ENCODE data around the gene FLT1.

Gene FLT1

DNA sequence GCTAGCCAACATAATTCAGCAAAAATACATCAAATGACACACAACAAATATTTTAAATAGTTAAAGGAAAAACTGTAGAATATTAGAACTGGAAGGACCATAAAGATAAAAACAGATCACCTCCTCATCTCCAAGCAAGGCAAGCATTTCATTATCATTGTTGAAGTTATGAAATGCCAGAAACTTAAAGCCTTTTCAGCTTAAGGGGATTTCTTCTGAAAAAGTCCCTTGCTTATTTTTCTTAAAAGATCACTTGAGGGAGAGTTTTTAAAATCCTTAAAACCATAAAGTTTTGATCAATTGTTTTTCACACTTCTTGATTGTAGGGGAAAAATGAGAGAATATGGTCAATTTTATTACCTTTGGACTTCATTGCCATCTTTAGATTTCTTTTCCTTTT lies 37.4 kb downstream of the FLT1 start:
- FAIRE-seq = no peak

DNA sequence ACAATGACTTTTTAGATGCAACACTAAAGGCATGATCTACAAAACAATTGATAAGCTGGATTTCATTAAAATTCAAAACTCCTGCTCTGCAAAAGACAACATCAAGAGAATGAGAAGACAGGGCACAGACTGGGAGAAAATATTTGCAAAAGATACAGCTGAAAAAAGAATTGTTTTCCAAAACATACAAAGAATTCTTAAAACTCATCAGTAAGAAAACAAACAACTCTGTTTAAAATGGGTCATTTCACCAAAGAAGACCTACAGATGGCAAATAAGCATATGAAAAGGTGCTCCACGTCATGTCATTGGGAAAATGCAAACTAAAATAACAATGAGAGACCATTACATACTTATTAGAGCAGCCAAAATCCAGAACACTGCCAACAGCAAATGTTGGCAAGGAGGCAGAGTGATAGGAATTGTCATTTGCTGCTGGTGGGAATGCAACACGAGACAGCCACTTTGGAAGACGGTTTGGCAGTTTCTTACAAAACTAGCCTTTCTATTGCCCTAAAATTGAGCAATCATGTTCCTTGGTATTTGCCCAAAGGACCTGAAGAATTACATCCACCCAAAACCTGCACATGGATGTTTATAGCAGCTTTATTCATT lies 39.2 kb downstream of the FLT1 start:
- no peak for FAIRE-seq

DNA sequence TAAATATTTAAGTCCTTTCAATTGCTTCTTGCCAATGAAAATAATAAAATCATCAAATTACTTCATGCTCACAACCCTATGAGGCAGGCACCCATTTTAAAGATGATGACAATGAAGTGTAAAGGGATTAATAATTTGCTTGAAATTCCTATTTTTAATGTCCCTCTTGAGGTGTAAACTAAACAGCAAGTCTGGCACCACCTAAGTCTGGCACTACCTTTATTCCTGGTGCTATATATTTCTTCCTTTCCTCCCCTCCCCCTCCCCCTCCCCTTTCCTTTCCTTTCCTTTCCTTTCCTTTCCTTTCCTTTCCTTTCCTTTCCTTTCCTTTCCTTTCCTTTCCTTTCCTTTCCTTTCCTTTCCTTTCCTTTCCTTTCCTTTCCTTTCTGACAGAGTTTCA lies 42.2 kb downstream of the FLT1 start:
- FAIRE-seq = no peak

DNA sequence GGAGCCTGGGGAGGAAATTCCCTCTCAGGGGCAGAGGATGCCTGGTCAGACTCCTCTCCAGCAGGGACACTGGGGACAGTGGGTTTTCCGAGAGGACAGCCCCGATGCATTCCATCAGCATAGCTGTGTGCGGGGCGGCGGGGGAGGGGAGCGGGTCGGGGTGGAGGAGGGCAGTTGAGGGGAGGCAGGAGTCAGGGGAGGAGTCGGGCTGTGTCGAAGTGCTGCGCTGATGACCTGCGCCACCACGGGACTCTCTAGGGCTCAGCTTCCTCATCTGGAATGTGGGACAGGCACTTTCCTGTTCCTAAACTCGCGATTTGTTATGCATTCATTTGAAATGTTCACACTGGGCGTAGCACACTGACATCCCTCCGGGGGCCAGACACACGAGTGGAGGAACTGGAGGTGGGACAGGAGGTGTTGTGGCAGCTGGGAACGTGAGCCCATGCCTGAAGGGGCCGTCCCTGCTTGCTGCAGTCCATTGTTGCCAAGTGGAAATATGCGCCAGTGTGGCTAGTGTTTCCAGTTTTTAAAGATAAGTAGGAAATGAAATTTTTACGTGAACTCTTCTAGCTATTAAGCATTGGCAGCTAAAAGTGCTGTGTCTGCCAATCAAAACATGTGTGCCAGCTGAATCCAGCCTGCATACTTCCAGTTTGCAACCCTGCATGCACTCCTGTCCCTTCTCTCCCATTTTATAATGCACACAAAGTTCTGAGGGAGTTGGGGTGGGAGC lies 43.3 kb downstream of the FLT1 start:
- no peak for FAIRE-seq

DNA sequence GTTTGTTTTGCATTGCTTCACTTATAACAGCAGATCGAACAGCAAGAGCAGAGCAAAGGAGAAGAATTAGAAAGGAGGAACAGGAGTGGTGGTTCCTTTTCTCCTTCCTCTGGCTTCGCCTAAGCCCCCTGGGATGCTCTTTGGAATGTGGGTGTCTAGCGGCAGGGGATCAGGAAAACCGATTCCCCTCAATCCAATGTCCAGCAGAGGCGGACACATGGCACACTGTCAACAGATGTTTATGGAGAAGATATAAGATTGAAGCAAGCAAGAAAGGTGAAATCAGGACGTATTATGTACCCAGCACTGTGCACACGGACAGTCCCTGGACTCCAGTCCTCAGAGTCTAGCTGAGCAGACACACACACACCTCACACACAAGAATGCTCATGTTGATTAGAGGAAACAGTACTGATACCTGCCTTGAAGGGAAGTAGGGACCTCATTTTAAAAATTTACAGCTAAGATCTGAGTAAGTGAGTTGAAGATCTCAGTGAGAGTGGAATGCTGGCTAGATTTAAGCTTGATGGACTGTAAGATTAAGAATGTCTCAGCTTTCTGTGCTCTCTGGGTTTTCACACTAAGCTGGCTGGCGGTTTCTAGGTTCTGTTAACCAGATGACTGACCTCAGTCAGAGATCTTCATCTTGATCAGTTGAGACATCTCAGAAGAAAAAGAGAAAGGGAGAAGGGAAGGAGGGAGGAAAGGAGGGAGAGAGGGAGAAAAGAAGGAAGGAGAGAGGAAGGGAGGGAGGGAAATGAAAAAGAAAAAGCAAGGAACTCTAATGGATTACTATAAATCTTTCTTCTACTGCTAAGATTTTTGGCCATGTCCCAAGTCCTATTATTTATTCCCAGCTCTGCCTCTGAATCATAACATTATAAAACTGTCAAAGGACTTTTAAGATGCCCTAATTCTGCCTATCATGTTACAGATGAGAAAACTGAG lies 44.8 kb downstream of the FLT1 start:
- no peak for FAIRE-seq

DNA sequence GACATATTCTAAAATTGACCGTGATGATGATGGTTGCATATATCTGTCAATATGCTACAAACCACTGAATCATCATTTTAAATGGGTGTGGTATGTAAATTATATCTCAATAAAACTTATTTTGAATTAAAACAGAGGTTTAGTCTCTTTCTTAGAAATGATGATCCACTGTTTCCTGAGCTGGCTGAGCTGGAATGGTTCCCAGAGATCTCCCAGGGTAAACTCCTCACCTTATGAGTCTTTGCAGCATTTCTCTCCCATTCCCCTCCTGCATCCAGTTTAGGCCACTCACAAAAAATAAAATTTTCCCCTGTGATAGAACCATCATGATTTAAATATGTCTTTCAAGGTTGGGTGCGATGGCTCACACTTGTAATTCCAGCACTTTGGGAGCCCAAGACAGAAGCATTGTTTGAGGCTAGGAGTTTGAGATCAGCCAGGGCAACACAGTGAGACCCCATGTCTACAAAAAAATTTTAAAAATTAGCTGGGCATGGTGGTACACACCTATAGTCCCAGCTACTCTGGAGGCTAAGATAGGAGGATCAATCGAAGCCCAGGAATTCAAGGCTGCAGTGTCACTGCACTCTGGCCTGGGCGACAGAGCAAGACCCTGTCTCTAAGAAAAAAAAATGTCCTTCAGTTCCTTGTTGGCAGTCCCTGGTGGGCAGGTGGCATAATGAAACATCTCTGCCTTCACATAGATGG lies 46.1 kb downstream of the FLT1 start:
- no peak for FAIRE-seq

DNA sequence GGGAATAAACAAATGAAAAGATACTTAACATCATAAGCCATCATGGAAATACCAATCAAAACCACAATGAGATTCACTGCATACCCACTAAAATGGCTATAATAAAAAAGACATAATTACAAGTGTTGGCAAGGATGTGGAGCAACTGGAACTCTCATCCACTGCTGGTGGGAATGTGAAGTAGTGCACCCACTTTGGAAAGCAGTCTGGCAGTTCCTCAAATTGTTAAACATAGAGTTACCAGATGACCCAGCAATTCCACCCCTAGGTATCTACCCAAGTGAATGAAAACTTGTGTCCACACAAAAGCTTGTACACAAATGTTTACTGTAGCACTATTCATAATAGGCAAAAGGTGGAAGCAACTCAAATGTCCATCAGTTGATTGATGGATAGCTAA lies 46.9 kb downstream of the FLT1 start:
- no peak for FAIRE-seq

DNA sequence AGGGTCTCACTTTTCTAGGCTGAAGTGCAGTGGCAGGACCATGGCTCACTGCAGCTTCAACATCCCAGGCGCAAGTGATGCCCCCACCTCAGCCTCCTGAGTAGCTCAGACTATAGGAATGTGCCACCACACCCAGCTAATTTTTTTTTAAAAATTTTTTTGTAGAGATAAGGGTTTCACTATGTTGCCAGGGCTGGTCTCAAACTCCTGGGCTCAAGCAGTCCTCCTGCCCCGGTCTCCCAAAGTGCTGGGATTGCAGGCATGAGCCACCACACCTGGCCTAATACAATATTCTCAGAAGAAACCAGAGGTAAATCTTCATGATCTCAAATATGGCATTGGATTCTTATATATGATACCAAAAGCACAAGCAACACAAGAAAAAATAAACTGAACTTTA lies 47.7 kb downstream of the FLT1 start:
- no peak for FAIRE-seq

DNA sequence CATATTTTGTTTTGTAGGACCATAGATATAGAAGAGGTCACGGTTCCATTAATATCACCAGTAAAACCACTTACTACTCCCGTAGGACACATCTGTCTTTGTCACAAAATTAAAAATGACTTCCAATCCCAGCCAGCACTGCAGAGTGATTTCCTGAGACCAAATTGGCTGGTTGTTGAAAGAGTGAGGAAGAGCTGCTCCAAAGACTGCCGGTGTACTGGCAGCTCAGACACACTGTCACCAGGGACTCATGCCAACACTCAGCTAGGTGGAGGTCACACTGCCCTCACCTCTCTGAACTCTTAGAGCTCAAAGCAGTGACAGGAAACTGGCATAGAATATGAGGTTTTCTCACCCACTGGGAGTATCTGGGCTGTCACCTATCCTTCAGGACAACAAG lies 52.1 kb downstream of the FLT1 start:
- no peak for FAIRE-seq

DNA sequence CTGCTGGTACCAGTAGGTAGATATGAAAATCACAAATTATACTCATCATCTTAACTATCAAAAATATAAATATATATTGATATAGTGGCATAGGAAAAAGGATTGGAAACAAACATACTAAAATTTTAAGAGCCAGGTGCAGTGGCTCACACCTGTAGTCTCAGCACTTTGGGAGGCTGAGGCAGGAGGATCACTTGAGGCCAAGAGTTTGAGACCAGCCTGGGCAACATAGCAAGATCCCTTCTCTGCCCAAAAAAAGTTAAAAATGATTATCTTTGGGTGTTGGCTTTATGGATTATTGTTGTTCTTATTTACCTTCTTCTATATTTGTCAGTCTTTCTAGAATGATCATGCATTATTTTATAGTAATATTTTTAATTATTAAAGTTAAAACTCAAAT lies 53.4 kb downstream of the FLT1 start:
- FAIRE-seq = no peak

DNA sequence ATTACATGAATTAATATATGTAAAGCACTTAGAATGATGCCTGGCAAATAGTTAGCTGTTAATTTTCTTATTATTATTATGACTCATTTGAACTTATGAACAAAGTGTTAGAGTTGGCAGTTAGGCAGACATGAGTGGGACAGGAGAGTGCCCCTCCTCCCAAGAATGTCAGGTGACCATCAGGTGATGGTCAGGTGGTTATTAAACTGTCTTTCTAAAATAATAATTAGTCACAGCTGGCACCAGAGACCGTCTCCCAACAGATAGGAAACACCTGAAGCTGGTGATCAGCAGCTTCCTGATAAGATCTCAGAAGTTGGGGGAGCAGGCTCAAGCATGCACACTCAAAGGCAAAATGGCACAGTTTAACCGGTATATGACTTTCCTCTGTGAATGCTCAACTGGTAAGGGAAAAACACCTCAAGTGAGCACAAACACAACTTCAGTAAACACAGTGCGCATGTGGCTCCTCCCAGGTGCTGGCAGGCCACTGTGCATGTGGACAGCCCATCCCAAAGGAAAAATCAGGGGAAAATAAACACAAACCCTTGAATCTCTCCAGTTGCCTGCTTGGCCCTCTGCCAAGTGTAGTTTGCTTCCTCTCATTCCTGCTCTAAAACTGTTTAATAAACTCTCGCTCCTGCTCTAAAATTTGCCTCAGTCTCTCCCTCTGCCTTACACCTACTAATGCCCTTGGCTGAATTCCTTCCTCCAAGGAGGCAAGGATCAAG lies 54.0 kb downstream of the FLT1 start:
- no peak for FAIRE-seq

DNA sequence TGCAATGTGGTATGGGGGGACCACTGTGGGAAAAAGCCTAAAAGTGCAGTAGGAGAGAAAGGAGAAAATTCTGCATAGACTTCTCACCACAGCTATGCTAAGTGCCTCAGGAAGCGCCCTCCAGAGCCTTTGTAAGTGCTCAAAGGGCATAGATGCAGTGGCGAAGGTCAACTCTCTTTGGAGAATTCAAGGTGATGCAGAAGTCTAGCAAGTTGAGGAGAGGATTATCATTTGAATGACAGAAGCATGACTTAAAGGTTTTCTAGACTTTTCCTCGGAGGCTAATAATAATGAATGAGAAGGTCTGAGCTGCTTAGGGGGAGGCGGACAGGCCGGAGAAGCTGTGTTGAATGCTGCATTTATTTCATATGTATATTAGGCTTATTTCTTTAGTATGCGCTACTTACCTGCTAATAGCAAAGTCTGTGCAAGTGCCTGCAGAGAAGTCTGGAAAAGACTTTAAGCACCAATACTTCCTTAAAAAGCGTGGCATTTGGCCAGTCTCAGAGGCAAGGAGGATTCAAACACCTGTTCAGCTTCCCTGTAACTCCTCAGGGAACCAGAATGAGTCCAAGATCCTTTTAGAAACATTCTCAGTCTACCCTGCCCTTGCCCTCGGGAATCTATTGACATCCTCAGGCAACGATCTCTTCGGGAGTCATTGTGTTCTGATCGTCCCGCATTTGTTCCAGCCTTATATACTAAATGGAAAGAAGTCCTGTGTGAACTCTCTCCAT lies 56.2 kb downstream of the FLT1 start:
- no peak for FAIRE-seq

DNA sequence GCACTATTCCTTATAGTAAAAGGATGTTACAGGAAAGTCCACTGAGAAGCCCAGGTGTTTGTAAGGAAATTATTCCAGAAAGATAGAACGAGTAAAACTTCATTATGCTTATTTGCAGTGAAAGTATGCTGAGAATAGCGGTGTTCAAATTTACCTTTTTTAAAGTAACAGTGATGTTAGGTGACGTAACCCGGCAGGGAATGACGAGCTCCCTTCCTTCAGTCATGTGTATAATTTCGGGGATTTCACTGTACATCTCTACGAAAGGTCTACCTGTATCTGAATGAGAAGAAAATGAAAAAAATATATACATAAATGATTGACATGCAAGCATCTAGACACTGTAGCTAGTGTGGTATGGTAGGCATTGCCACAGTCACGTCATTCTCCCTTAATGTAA lies 56.9 kb downstream of the FLT1 start:
- no peak for FAIRE-seq

DNA sequence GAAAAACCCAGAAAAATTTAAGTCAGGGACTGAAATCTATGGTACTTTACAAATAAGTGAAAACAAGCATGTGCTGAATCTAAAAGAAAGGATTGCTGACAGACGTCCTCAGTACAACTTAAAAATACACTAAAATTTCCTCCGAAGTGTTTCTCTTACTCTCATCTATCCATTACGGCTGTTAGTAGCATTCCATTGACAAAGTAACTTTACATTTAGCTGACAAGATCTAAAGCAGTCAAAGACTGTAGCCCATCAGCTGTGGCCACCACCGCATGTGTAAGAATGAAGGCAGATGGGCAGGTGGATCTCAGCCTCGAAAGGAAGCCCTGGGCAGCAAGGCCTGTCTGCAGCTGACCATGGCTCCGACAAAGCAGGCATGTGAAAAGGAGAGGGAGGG lies 59.0 kb downstream of the FLT1 start:
- no peak for FAIRE-seq

DNA sequence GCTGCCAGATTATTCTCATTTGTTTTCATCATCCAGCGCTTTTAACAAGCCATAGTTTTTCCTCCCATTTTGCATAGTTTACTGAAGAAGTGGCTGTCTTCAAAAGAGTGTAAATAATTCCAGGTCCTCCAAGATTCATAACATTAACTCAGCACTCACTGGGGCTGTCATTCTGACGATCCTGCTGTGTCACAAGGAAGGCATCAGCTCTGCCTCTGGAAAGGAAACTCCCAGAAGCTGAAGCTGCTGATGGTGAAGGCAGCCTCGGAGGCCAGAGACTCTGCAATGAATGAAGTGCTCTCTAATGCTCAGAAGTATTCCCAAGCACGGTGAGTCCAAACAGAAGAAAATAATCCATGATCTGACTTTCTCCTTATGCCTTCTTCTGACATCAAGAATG lies 60.0 kb downstream of the FLT1 start:
- no peak for FAIRE-seq

DNA sequence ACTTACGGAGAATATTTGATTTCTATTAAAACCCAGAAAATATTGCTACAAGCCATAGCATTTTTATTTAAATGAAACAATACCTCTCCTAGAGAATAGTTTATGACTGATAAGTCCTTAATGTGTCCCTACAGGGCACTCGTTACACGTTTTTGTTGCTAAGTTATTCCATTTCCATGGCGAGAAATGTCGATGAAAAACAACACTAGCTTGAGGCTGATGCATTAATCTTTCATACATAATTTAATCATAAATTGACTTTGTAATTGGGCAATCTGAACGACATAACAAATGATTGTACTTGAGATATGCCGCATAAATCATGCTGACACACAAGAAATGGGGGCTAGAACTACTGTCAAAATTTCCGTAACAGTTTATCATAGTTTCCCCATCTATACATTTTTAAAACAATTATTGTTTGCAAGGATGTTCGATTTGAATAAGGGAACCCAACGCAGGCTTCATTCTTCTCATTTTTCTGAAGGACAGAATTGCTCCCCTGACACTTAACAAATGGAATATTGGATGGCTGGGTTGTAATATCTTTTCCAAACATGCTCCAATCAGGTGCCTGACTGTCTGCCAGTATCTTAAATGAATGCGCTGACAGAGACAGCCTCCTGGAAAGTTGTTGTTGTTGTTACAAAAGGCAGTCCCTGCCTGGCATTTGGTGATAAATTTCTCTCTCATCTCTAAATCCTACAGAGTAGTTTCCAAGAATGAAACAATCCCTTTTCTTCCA lies 61.9 kb downstream of the FLT1 start:
- FAIRE-seq = no peak

DNA sequence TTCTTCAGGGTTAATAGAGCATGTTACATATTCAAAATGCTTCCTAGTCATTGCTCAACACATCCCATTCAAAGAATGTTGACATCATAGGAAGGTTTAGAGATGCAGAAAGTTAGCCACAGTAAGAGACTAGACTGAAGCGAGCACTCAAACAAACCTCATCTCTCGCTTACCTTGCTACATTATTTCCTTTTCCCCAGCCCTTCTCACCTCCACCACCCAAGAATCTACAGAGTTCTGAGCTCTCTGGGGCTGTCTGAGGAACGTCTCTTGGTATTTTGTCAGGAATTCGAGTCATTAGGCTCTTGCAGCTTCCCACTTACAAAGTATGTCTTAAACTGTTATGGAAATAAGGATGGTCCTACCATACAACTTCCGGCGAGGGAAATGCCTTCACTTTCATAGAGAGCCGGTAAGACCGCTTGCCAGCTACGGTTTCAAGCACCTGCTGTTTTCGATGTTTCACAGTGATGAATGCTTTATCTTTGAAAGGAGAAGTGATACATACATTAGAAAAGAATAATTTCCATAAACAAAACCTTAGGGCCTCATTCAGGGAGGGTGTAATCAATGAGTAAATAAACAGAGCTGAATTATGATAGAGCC lies 65.1 kb downstream of the FLT1 start:
- FAIRE-seq = no peak

DNA sequence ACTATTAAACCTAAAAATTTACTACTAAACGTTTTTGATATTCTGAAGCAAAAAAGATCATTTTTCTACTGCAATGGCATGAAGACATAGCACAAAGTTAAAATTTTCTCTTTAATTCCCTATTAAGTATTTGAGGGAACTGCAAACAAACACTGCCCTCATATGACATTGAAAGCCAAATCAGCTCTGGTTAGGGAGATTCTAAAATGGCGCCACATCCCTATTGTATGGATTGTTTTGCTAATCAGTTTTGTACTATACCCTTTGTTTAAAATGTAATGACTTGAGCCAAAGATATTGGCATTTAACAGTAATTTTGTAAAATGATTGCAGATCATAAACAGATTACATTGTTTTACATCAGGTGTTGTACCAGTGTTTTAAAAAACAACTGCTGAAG lies 65.8 kb downstream of the FLT1 start:
- no peak for FAIRE-seq

DNA sequence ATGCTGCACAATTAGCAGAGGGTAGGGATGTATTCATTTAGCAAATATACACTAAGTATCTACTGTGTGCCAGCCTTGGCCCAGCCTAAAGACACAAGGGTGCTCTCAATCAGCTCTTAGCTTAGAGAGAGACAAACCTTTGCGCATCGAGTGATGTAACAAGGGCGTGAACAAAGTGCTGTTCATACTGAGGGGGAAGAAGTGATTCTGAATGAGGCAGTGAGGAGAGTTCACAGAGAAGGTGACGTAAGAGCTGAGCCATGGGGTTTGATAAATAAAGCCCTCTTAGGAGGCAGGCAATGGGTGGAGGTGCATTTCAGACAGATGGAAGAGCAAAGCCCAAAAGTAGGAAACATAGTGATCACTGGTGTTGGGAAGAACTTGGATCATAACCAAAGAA lies 68.5 kb downstream of the FLT1 start:
- FAIRE-seq = no peak

DNA sequence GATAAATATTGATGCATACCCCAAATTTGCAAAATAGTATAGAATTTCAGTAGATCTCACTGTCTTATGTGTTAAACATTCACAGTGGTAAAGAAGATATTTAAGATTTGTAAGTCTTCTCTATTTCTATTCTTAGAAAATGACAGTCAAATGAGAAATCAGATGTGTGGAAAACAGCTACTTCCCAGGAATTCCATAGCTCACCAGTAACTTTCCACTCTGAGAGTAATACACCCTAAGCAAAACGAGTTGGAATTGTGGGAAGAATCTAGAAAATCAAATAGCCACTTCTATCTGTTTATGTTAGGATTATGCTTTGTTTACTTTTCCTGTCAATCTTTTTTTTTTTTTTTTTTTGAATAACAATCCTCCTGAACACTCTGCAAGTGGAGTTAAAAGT lies 69.1 kb downstream of the FLT1 start:
- no peak for FAIRE-seq

DNA sequence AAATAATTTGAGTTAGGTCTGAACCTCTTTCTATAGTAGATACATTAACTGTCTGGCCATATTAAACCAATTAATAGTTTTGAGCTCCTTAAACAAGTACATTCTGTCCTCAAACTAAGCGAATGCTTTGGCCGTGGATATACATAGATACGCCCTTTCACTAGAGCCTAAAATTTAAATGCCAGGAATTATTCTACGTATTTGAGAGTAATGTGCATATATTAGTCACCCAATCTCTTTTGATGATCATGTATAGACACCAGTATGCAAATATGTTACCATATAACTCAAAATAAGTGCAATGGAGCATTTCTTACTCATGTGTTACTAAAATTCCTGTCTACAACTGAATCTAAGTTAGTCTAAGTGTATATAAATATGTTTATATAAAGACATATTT lies 70.4 kb downstream of the FLT1 start:
- no peak for FAIRE-seq
